Suprapubic skin (tissue), 4 donors: ENCODE results near the gene GDF2. TPM values are rescaled to one million over a fixed set of nuclear protein-coding genes. Genes with fewer than 3 reads are reported as not detected.

Experiments used
- DNase-seq, 2 donors: peaks; one replicate each; pipeline ENCODE4 v3.0.0-alpha.2; 2019; ENCODE audit warnings: low spot score in 2 of 2
- H3K27ac ChIP-seq: fragments of 200-600 bp; sonication (generic); one replicate; pipeline ENCODE4 v1.5.1; 2019
- H3K27me3 ChIP-seq: fragments of 200-600 bp; sonication (generic); one replicate; pipeline ENCODE4 v1.5.1; 2019
- H3K36me3 ChIP-seq: fragments of 200-600 bp; sonication (generic); one replicate; pipeline ENCODE4 v1.5.1; 2019
- H3K4me1 ChIP-seq: fragments of 200-600 bp; sonication (generic); one replicate; pipeline ENCODE4 v1.5.1; 2019
- H3K4me3 ChIP-seq: fragments of 200-600 bp; sonication (generic); one replicate; pipeline ENCODE4 v1.5.1; 2019; ENCODE audit warnings: mild to moderate bottlenecking
- H3K9me3 ChIP-seq: fragments of 200-600 bp; sonication (generic); one replicate; pipeline ENCODE4 v1.5.1; 2019
- EP300 ChIP-seq: sonication (generic); formaldehyde crosslinking; IDR thresholded peaks from one replicate; pipeline ENCODE4 v1.6.1; 2017; ENCODE audit warnings: antibody characterized with exemption
- POLR2A ChIP-seq, 2 donors: fragments of 450-650 bp; IDR thresholded peaks; one replicate each; pipeline ENCODE4 v1.6.1; 2017; ENCODE audit warnings: antibody characterized with exemption in 2 of 2, mild to moderate bottlenecking in 2 of 2, moderate library complexity in 2 of 2
- POLR2AphosphoS5 ChIP-seq, 3 donors: sonication (generic); formaldehyde crosslinking; IDR thresholded peaks; one replicate each; pipeline ENCODE4 v1.6.1; 2017; ENCODE audit warnings: antibody characterized with exemption in 3 of 3
- WGBS: methylation state at CpG from one replicate; pipeline ENCODE4 v1.1.5; 2018; 5-methylcytosine and 5-hydroxymethylcytosine counted together
- total RNA-seq, 4 donors: library from RNA; depleted of rRNA; stranded (reverse); fragments of >200 nt; gene quantifications; one replicate each; pipeline ENCODE4 v1.1.0, GENCODE V29; 2016
- TF ChIP-seq, protein P1 (sequence below), 2 donors: fragments of 200-600 bp in 1 of 2; fragments of 450-650 bp in 1 of 2; sonication (generic) in 1 of 2; IDR thresholded peaks; one replicate each; pipeline ENCODE4 v1.5.1; 2016 to 2019; ENCODE audit warnings: antibody characterized with exemption in 2 of 2, mild to moderate bottlenecking in 1 of 2, moderate library complexity in 1 of 2

The GDF2 gene
- total RNA-seq, 4 donors from 2014 or later = not detected

DNA sequence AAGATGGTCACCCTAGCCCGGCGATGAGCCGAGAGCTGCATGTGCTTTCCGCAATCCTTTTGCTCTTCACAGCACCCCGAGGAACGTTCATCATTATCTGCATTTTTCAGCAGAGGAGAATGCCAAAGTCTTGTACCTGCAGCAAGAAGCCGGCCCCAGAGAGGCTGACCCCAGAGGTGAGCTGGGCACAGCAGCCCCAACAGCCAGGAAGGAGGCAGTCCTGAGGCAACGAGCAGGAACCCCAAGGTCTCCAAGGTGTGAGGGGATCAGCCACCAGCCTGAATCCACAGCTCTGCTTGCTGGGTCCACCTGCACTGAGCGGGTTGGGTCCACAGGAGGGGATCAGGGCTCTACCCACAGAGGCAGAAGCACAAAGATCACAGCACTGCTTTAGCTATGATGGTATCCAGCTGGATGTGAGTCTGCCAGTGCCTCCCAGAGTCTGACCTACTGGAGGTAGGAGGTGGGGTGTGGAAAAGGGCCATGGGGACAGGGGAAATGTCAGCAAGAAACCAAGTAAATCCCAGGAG lies 39.1 kb upstream of the GDF2 start:
- no peaks in the 10 kb centered on the region for H3K36me3 ChIP-seq
- H3K4me1 ChIP-seq = peaks cover 16% of the 10 kb centered on the region
- DNase-seq = peak in 1 of 2 donors; percentile 60
- no peaks in the 10 kb centered on the region for H3K27me3 ChIP-seq
- 93% methylated on average over 9 of the region's 9 CpGs for whole genome bisulfite sequencing
- TF ChIP-seq POLR2A (IDR thresholded peaks at IDR 0.05) = no peak
- TF ChIP-seq, protein P1, sequence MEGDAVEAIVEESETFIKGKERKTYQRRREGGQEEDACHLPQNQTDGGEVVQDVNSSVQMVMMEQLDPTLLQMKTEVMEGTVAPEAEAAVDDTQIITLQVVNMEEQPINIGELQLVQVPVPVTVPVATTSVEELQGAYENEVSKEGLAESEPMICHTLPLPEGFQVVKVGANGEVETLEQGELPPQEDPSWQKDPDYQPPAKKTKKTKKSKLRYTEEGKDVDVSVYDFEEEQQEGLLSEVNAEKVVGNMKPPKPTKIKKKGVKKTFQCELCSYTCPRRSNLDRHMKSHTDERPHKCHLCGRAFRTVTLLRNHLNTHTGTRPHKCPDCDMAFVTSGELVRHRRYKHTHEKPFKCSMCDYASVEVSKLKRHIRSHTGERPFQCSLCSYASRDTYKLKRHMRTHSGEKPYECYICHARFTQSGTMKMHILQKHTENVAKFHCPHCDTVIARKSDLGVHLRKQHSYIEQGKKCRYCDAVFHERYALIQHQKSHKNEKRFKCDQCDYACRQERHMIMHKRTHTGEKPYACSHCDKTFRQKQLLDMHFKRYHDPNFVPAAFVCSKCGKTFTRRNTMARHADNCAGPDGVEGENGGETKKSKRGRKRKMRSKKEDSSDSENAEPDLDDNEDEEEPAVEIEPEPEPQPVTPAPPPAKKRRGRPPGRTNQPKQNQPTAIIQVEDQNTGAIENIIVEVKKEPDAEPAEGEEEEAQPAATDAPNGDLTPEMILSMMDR (IDR thresholded peaks at IDR 0.05) = no peak
- no peak for TF ChIP-seq POLR2AphosphoS5 (IDR thresholded peaks at IDR 0.05)
- TF ChIP-seq EP300 = no peak
- no peak overlapping the region for H3K4me3 ChIP-seq
- no peaks in the 10 kb centered on the region for H3K9me3 ChIP-seq
- H3K27ac ChIP-seq = no peak overlapping the region

DNA sequence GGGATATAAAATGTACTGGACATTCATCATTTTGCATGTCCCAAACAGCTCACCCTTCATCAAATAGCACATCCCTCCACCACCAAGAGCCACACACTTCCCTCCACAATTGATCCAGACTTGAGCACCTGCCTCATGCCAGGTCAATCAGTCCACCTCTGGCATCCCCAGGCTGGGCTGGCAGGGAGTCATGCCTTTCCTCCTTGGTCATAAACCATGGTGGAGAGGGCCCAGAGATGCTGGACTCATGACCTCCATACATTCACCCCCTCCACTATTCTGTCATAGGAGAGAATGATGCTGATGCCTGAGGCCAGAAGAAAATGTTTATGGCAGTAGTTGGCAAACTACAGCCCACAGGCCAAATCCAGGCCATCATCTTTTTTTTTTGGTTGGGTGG lies 38.4 kb upstream of the GDF2 start:
- DNase-seq = peak in 1 of 2 donors; percentile 61
- no peak overlapping the region for H3K27ac ChIP-seq
- peaks cover 16% of the 10 kb centered on the region for H3K4me1 ChIP-seq
- no peaks in the 10 kb centered on the region for H3K9me3 ChIP-seq
- H3K27me3 ChIP-seq = no peaks in the 10 kb centered on the region
- no peaks in the 10 kb centered on the region for H3K36me3 ChIP-seq
- no peak overlapping the region for H3K4me3 ChIP-seq
- TF ChIP-seq POLR2AphosphoS5 (IDR thresholded peaks at IDR 0.05) (no peak), POLR2A (IDR thresholded peaks at IDR 0.05) (no peak), EP300 (no peak)
- TF ChIP-seq, protein P1 (IDR thresholded peaks at IDR 0.05) = no peak

DNA sequence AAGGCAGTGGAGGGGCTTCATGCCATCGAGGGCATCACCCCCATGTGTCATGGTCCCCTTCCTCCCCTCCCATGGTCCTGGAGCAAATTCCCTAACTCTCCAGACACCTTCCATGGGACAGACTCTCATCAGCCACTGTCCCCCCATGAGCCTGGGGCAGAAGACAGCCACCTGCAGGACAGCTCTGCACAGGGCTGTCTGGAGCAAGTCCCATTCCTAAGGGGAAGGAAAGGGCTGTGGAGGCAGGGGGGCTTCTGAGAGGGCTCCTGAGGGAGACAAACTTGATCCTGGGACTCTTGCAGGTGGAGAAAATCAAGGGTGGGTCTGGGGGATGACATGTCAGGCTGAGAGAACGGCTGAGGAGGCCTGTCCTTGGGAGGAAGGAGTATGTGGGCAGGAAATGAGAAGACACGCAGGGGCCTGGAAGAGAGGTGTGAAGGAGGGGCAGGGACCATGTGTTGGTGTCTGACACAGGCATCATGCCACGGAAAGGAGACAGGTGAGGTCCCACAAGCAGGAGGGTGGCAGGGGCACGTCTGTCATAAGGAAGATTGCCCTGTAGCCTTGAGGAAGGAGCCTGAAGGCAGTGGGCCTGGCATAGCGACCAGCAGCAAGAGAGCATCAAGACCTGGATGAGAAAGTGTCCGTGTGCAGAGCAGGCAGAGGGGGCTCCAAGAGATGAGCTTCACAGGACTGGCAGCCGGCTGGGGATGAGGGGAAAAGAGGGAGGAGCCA lies 36.7 kb upstream of the GDF2 start:
- H3K36me3 ChIP-seq = no peaks in the 10 kb centered on the region
- 78% methylated on average over 8 of the region's 8 CpGs for WGBS
- TF ChIP-seq EP300 (no peak), POLR2A (IDR thresholded peaks at IDR 0.05) (no peak), POLR2AphosphoS5 (IDR thresholded peaks at IDR 0.05) (no peak)
- TF ChIP-seq, protein P1 (IDR thresholded peaks at IDR 0.05) = no peak
- DNase-seq = peak in 1 of 2 donors; percentile 67
- peaks cover 8% of the 10 kb centered on the region for H3K27me3 ChIP-seq
- H3K4me3 ChIP-seq = no peak overlapping the region
- H3K27ac ChIP-seq = no peak overlapping the region
- no peaks in the 10 kb centered on the region for H3K9me3 ChIP-seq
- H3K4me1 ChIP-seq = peaks cover 16% of the 10 kb centered on the region

DNA sequence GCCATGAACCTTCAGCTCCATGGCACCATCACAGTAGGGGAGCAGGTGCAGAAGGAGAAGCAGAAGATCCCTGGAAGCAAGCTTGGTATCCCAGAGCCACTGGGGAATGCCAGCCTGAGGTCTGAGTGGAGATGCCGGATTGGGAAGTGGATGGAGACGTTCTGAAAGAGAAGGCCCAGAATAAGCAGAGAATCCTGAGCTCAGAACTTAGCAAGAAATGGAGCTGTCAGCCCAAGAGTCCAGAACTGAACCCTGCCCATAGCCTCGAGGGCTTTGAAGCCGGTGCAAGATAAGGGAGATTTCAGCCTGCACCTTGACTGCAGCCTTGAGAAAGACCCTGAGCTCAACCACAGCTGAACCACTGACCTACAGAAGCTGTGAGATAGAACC lies 36.1 kb upstream of the GDF2 start:
- Histone ChIP-seq H3K27ac (no peak overlapping the region), H3K4me3 (no peak overlapping the region), H3K9me3 (no peaks in the 10 kb centered on the region), H3K36me3 (no peaks in the 10 kb centered on the region), H3K27me3 (peaks cover 8% of the 10 kb centered on the region), H3K4me1 (peaks cover 16% of the 10 kb centered on the region)
- no peak for TF ChIP-seq POLR2A (IDR thresholded peaks at IDR 0.05)
- TF ChIP-seq, protein P1 (IDR thresholded peaks at IDR 0.05) = no peak
- TF ChIP-seq EP300 = no peak
- no peak for TF ChIP-seq POLR2AphosphoS5 (IDR thresholded peaks at IDR 0.05)
- 82% methylated on average over 4 of the region's 4 CpGs for WGBS
- peak in 1 of 2 donors; percentile 37 for DNase-seq

DNA sequence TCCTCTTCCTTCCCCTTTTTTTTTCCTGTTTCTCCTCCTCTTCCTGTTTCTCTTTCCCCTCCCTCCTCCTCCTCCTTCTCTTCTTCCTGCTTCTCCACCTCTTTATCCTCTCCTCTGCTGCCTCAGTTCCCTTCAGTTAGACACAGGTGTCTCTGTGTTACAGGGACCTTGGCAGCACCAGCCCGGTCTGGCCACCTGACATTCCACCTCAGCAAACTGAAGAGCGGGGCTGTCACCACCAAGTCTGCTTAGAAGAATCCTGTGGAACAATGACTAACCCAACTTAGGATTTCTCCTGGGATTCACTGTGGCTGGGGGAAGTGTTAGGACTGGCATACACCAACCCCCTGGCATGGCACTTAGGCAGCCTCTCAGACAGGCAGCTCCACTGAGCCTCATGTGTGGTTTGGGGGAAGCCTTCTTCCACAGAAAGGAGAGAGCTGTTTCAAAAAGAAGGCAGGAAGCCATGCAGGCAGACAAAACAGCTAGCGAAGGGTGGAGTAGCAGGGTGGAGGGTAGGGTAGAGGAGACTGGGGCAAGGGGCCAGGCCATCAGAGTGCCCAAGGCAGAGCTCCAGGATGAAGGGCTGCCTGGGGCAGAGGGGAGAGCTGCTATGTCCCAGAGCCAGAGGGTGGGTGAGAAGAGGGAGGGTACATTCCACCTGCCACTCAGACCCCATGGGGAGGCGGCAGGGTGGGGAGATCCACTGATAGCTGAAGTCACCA lies 35.5 kb upstream of the GDF2 start:
- TF ChIP-seq EP300 (no peak), POLR2AphosphoS5 (IDR thresholded peaks at IDR 0.05) (no peak), POLR2A (IDR thresholded peaks at IDR 0.05) (no peak)
- TF ChIP-seq, protein P1 (IDR thresholded peaks at IDR 0.05) = no peak
- Histone ChIP-seq H3K27ac (no peak overlapping the region), H3K4me1 (peaks cover 16% of the 10 kb centered on the region)

More for the DNA sequence above, 35.5 kb upstream of the GDF2 start:
- Histone ChIP-seq H3K27me3 (peaks cover 8% of the 10 kb centered on the region), H3K4me3 (no peak overlapping the region), H3K9me3 (no peaks in the 10 kb centered on the region), H3K36me3 (no peaks in the 10 kb centered on the region)
- 51% methylated on average over 4 of the region's 4 CpGs for WGBS
- peak in 1 of 2 donors; percentile 44 for DNase-seq
